Measurements from ENCODE around the gene ADAMTS5. TPM values are rescaled to one million over a fixed set of nuclear protein-coding genes. Genes with fewer than 3 reads are reported as not detected.

Gene ADAMTS5
- total RNA-seq, 1 donor from 2014 or later: 5.6 TPM

- Histone ChIP-seq H3K4me3 (no peak overlapping the region), H3K9me3 (no peaks in the 10 kb centered on the region), H3K36me3 (no peaks in the 10 kb centered on the region), H3K27ac (no peak overlapping the region), H3K27me3 (ENCODE audit: low read depth) (no peaks in the 10 kb centered on the region), H3K4me1 (peaks cover 18% of the 10 kb centered on the region)
- DNase-seq (no peak), ATAC-seq (no peak)
- no peak for TF ChIP-seq CTCF (IDR thresholded peaks at IDR 0.05)
- intact Hi-C loops (cut with DNase I): no loop called here
Measured at GRCh38 chr21:26948194-26948593, 18.7 kb downstream of the ADAMTS5 start.

GRCh38 chr21:26946744-26947446 lies 20.0 kb downstream of the ADAMTS5 start:
- no peak for TF ChIP-seq CTCF (IDR thresholded peaks at IDR 0.05)
- DNase-seq: no peak
- H3K27ac ChIP-seq: no peak overlapping the region
- H3K9me3 ChIP-seq: no peaks in the 10 kb centered on the region
- intact Hi-C loops (cut with DNase I): no loop called here
- ATAC-seq: peak in 1 of 2 donors; percentile 19
- H3K27me3 ChIP-seq (ENCODE audit: low read depth): no peaks in the 10 kb centered on the region
- H3K36me3 ChIP-seq: no peaks in the 10 kb centered on the region
- H3K4me3 ChIP-seq: no peak overlapping the region
- peaks cover 18% of the 10 kb centered on the region for H3K4me1 ChIP-seq

- no peak for TF ChIP-seq CTCF (IDR thresholded peaks at IDR 0.05)
- peak; percentile 49 for DNase-seq
- no peaks in the 10 kb centered on the region for H3K9me3 ChIP-seq
- intact Hi-C loops (cut with DNase I): no loop called here
- peaks cover 18% of the 10 kb centered on the region for H3K4me1 ChIP-seq
- peak; percentile 79 to 93 for ATAC-seq
- no peaks in the 10 kb centered on the region for H3K36me3 ChIP-seq
- no peak overlapping the region for H3K27ac ChIP-seq
- no peak overlapping the region for H3K4me3 ChIP-seq
- no peaks in the 10 kb centered on the region for H3K27me3 ChIP-seq (ENCODE audit: low read depth)
Measured at GRCh38 chr21:26945916-26946675, 20.8 kb downstream of the ADAMTS5 start.

- intact Hi-C loops (cut with DNase I): no loop called here
- DNase-seq (no peak), ATAC-seq (no peak)
- no peak overlapping the region for H3K4me3 ChIP-seq
- H3K9me3 ChIP-seq: no peaks in the 10 kb centered on the region
- no peak overlapping the region for H3K27ac ChIP-seq
- H3K4me1 ChIP-seq: peaks cover 18% of the 10 kb centered on the region
- no peak for TF ChIP-seq CTCF (IDR thresholded peaks at IDR 0.05)
- H3K36me3 ChIP-seq: no peaks in the 10 kb centered on the region
- no peaks in the 10 kb centered on the region for H3K27me3 ChIP-seq (ENCODE audit: low read depth)
Measured at GRCh38 chr21:26943921-26944320, 23.0 kb downstream of the ADAMTS5 start.

- peaks cover 9% of the 10 kb centered on the region for H3K4me1 ChIP-seq
- H3K27ac ChIP-seq: no peak overlapping the region
- DNase-seq (no peak), ATAC-seq (no peak)
- intact Hi-C loops (cut with DNase I): no loop called here
- no peak overlapping the region for H3K4me3 ChIP-seq
- no peak for TF ChIP-seq CTCF (IDR thresholded peaks at IDR 0.05)
- no peaks in the 10 kb centered on the region for H3K27me3 ChIP-seq (ENCODE audit: low read depth)
- no peaks in the 10 kb centered on the region for H3K36me3 ChIP-seq
- H3K9me3 ChIP-seq: no peaks in the 10 kb centered on the region
Measured at GRCh38 chr21:26941421-26941820, 25.5 kb downstream of the ADAMTS5 start.
